Stimulated activated CD4-positive, alpha-beta T cell treated with anti-CD3 and anti-CD28 coated beads, Interleukin-1b, Interleukin-23, amount 100 ng/mL, for 24 hours (primary cell): ENCODE measurements around the gene CDH13.

Experiments
- DNase-seq, 4 experiments: peaks; one replicate each; pipeline ENCODE4 v3.0.0-alpha.2; 2020; ENCODE audit warnings: low read depth in 4 of 4, low spot score in 1 of 4

The CDH13 gene

DNA sequence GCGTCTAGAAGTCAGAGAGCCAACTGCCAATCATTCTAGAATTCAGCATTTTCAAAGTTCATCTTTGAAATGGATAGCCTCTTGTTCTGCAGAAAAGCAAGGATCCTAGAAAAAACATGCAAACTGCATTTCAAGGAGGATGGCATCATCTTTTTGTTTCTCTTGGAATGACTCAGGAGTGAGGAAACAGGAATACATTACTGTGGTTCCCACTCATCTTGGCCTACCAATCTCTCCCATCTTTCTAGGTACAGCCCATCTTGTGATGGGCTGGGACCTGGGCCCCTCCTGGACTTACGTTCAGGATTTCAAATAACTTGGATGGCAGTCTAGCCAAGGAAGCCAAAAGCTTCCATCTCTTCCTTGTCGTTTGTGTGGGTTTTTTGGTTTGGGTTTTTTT is 363.4 kb downstream of the CDH13 start:
- DNase-seq = no peak

DNA sequence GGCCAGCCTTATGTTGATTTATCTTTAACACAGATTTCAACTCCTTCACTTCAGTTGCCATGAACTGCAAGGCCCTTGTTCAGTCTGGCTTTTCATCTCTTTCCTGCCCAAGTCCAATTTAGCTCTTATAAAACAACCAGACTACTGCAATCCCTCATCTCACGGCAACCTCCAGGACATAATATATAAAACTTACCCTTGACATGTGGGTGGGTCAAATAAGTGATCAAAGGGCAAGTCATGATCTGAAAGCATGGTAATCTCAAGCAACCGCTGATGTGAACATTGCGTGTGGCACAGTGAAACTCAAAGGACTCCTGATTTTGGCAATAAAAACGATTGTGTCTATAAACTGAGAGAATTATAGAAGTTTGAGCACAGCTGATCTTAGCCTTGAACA is 364.6 kb downstream of the CDH13 start:
- DNase-seq = no peak

DNA sequence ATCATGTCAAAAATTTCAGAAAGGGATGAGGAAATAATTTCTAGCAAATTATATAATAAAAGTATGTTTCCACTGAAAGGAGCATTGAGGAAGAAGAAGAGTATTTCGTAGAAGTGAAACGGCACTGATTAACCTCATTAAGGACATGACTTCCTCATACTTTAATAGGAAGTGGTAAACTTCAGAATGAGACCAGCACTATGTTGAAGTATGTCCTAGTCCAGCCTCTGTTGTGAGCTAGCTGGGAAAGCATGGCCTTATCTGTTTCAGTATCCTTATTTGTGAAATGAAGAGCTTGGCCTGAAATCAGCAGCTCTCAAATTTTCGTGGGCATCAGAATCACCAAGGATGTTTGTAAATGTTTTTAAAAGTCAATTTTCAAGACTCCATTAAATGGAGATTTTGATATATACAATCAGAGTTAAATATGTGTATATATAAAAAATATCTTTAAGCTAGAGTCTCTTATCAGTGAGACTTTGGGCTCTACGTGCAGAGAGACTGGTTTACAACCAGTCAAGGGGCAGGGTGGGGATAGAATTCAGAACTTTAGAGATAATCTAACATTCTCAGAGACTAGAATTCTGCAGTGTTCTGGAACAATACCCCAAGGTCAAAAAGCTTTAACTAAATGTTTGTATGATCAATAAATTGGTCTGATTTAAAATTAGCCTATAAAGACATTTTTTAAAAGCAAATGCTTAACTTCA is 365.4 kb downstream of the CDH13 start:
- DNase-seq = no peak

DNA sequence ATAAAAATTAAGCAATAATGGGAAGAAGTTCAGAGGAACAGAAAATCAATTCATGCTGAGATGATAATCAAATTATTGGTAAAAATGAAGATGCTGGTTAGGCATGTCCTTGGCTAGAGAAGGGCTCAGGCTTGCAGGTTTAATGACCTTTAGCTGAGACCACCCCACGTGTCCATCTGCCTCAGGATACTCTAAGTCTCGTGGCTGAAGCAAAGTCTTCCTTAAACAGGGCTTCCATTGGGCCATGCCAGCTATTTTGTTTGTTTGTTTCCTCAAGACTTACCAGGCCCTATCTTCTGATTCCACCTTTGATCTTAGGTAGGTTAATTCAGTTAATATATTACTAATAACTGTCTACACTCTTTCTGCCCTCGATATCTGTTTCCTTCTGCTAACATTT is 366.0 kb downstream of the CDH13 start:
- no peak for DNase-seq

- DNase-seq = no peak
These were observed 366.6 kb downstream of the CDH13 start for GRCh38 chr16:82993415-82993814.

- no peak for DNase-seq
These were observed 367.2 kb downstream of the CDH13 start for GRCh38 chr16:82993926-82994325.

- no peak for DNase-seq
These were observed 368.6 kb downstream of the CDH13 start for GRCh38 chr16:82995286-82995923.

GRCh38 chr16:82995924-82996441 is 369.2 kb downstream of the CDH13 start:
- no peak for DNase-seq

DNA sequence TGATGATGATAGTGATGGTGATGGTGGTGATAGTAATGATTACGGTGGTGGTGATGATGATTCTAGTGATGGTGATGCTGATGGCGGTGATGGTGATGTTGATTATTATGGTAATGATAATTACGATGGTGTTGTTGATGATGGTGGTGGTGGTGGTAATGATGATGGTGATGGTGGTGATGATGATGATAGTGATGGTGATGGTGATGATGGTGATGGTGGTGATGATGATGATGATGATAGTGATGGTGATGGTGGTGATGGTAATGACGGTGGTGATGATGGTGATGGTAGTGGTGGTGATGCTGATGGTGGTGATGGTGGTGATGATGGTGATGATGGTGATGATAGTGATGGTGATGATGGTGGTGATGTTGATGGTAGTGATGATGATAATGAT is 370.0 kb downstream of the CDH13 start:
- DNase-seq = no peak

- DNase-seq = no peak
These were observed 372.9 kb downstream of the CDH13 start for GRCh38 chr16:82999711-83000110.

- no peak for DNase-seq
These were observed 375.9 kb downstream of the CDH13 start for GRCh38 chr16:83002351-83003334.

DNA sequence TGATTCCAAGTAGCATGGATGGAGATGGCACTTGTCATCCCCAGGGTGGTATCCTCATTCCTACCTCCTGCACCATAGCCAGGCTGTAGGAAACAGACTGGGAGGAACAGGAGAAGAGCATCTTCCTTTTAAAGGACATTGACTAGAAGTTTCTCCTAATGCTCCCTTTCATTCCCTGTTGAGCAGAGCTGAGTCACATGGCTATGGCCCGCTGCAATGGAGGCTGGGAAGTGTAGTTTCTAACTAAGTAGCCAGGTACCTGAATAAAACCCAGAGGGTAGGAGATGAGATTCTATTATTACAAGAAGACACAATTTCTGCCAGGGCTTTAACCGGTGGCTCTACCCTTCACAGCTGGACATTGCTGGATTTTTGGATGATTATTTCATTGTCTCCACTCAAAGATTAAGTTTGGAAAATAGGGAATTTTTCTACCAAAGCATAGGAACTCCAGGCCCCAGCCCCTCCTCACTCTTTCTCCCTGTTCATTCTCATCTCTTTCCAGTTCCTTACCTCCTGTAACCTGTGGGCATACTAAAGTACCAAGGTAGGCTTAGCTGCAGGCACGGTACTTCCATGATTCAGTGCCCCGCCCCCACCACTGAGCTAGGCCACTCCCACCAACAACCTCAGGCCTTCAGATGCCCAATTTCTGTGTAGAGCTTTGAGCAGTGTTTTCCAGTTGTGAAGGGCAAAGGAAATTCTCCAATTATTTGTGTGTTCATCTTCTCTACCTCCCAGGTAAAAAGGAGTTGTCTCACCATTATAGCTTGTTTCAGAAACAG is 378.3 kb downstream of the CDH13 start:
- DNase-seq = no peak

DNA sequence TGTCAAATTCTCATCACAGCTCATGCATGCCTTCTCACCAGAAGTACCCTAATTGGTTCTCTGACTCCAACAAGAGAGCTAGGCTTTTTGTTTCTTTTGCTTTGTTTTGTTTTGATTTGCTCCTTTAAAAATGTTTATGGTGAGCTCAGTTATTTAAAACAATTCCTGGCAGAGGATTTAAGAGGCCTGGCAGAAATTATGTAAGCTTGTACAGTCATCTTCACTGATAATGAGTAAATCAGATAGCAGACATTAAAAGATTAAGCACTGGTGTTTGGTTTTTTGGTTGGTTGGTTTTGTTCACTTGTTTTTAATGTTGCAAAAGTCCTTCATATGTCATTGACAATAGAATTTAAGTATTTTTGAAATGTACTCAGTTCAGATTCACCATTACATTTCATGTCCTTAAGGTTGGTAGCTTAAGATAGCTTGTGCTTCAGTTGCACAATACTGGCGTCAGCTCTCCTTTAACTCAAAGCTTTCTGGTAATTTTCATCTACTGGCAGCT is 378.9 kb downstream of the CDH13 start:
- no peak for DNase-seq

GRCh38 chr16:83010776-83011720 is 384.3 kb downstream of the CDH13 start:
- DNase-seq = no peak

DNA sequence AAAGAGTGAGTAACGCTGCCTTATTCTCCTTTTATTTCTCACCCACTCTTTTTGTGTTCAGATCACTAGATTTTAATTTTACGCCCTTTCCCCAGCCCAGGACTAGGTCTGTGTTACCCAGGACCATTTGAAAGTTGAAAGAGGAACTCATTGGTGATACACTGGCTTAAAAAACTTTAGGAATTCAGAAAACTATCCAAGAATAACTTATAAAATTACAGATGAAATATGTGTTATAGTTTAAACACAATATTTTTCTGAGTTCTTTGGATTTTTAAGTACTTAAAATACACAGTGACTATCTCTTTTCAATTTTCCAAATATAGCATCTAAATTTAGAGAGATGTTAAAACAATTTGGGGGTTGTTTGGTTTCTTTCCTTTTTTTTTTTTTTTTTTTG is 385.2 kb downstream of the CDH13 start:
- DNase-seq = no peak

DNA sequence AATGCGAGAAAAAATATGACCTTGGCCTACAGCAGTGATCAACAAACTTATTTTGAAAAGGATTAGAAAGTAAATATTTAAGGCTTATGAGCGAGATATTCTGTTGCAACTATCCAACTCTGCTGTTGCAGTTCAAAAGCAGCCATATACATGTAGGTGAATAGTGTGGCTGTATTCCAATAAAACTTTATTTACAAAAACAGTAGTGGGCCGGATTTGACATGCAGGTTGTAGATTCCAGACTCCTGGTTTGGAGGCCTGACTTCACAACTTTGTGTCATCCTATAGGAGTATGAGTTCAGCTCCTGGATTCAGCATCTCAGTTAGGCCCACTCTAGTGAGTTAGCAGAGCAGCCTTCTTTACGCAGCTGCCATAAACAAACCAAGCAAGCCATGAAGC is 386.3 kb downstream of the CDH13 start:
- DNase-seq = no peak

- DNase-seq = no peak
These were observed 393.2 kb downstream of the CDH13 start for GRCh38 chr16:83019963-83020362.

DNA sequence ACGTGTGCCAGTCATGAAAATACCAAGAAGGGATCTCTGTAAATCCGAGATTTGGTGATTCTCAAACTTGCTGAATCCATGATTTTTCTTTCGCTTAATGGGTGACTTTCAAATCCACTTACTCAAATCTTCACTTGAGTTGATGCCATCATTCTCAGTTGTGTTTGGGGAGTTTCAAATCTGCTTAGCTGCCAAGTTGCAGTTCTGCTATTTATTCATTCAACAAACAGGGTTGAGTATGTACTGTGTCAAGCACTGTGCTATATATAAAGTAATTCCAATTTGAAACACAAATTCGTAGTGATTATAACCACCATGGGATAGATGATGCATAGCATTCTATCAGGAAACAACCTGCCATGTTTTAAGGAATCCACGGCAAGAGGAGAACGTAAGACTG is 394.3 kb downstream of the CDH13 start:
- no peak for DNase-seq

GRCh38 chr16:83021746-83022145 is 395.0 kb downstream of the CDH13 start:
- no peak for DNase-seq

- DNase-seq = no peak
These were observed 396.2 kb downstream of the CDH13 start for GRCh38 chr16:83023011-83023410.
